Measurements from ENCODE around the gene BCL10. TPM values are rescaled to one million over a fixed set of nuclear protein-coding genes. Genes with fewer than 3 reads are reported as not detected.

The BCL10 gene
- total RNA-seq, 1 donor from 2014 or later: 18.5 TPM

DNA sequence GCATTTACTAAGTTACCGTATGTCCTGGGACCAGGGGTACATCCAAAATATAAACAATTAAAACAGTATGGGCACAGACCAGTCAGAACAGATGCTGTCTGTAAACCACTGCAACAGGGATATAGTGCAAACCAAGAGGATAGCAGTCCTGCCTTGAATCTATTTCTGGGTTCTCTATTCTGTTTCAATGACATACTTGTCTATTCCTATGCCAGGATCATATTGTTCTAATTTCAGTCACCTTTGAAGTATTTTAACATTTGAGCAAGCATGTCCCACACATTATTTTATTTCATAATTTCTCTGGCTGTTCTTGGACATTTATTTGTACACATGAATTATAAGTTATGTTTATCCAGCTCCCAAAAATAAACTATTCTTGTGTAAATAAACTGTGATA lies 47.5 kb downstream of the BCL10 start:
- no peak for DNase-seq (ENCODE audit: low read depth, low spot score)
- no peak for TF ChIP-seq CTCF (conservative IDR thresholded peaks at IDR 0.05)
- Mint-ChIP-seq H3K27me3 (ENCODE audit: low read depth) (peaks cover 2% of the 10 kb centered on the region), H3K4me1 (peaks cover 18% of the 10 kb centered on the region), H3K27ac (ENCODE audit: unreplicated experiment) (no peak overlapping the region), H3K4me3 (no peak overlapping the region), H3K9me3 (no peaks in the 10 kb centered on the region), H3K36me3 (ENCODE audit: low read depth) (no peaks in the 10 kb centered on the region)

DNA sequence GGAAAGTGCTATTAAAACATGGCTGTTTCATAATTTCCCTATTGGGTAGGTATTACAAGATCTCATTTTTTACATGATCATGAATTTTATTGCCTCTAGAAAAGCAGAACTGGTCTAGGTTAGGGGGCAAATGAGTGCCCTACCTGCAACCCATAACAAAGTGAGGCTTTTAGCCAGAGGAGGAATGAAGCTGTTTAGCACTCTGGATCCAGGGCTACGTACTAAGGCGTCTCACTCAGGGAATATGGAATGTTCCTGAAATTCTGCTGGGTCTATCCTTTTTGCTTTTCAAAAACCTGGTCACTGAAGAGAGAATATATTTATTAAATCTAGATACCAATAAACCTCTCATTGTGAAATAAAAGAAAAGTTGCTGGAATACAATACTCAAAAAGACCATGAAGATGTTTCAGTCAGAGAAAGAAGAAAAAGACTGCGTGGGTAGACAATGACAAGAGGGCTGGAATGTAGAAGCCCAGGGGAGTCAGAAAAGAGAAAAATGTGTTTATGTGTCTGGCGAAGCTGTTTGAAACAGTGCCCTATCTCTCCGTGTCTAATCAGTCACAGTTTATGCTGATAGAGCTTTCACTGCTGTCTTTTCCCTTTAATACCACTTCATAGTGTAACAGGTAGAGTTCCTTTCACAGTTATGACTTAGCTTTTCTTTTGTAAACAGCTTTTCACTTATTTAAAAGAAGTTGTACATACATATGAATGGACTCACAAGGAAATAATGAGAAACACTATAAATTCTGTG lies 50.6 kb downstream of the BCL10 start:
- no peak overlapping the region for H3K4me3 Mint-ChIP-seq
- H3K4me1 Mint-ChIP-seq: peaks cover 18% of the 10 kb centered on the region
- no peak for TF ChIP-seq CTCF (conservative IDR thresholded peaks at IDR 0.05)
- no peaks in the 10 kb centered on the region for H3K36me3 Mint-ChIP-seq (ENCODE audit: low read depth)
- H3K27ac Mint-ChIP-seq (ENCODE audit: unreplicated experiment): no peak overlapping the region
- no peak for DNase-seq (ENCODE audit: low read depth, low spot score)
- peaks cover 2% of the 10 kb centered on the region for H3K27me3 Mint-ChIP-seq (ENCODE audit: low read depth)
- H3K9me3 Mint-ChIP-seq: no peaks in the 10 kb centered on the region

DNA sequence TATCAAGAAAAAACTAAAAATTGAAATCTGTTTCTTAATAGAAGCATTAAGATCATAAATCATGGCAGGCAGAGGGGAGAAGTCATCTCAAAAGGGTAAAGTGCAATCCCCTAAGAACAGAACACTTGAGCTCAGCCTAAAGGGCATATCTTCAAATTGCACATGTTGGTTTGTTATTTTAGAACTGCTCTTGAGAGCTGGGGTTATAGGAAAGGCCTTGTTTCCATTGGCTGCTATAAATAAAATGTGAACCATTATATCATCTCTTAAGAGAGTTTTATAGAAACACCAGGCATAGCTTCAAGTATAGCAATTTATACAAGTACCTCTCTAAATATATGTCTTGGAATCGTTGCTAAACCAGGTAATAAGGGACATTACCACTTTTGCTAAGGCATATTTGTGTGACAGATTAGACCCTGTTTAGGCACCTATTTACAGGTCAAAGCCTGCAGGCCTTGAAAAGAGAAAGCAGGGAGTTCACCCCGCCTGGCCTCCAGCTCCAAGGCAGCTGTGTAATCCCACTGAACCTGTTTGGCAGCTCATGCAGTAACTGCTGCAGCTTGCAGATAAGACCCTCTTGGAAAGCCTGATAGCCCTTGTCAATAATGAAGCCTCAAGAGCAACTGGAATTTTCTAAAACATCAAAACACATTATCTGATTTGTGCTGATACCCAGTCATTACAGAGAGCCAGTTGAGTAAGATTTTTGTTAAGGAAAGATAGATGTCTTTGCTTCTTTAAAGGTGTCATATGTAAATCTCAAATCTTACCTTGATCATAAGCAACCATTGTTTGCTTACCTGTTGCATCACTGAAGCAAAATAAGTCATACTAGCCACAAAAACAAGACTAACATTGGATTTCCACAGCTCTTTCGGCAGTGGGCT lies 51.5 kb downstream of the BCL10 start:
- no peaks in the 10 kb centered on the region for H3K36me3 Mint-ChIP-seq (ENCODE audit: low read depth)
- H3K4me1 Mint-ChIP-seq: peaks cover 18% of the 10 kb centered on the region
- H3K27me3 Mint-ChIP-seq (ENCODE audit: low read depth): peaks cover 2% of the 10 kb centered on the region
- no peak overlapping the region for H3K4me3 Mint-ChIP-seq
- no peak for DNase-seq (ENCODE audit: low read depth, low spot score)
- no peak overlapping the region for H3K27ac Mint-ChIP-seq (ENCODE audit: unreplicated experiment)
- TF ChIP-seq CTCF (conservative IDR thresholded peaks at IDR 0.05): no peak
- no peaks in the 10 kb centered on the region for H3K9me3 Mint-ChIP-seq

DNA sequence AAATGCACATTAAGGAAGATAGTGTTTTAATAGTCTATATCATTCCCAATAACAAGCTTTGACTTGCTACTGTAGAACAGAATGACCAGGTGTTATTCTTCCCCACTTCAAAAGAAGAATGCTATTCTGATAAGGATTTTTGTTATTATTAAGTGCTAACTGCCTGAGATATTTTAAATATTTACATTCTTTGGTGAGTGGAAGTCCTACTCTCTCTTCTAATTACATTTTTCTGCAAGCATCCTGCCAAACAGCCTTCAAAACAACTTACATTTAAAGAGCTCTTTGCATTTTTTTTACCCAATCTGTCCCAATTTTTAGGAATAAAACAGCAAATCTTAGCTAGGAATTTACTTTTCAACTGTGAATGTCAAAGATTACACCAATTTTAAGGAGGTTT lies 52.1 kb downstream of the BCL10 start:
- H3K4me3 Mint-ChIP-seq: no peak overlapping the region
- H3K27me3 Mint-ChIP-seq (ENCODE audit: low read depth): peaks cover 2% of the 10 kb centered on the region
- H3K27ac Mint-ChIP-seq (ENCODE audit: unreplicated experiment): no peak overlapping the region
- no peaks in the 10 kb centered on the region for H3K9me3 Mint-ChIP-seq
- no peak for TF ChIP-seq CTCF (conservative IDR thresholded peaks at IDR 0.05)
- no peaks in the 10 kb centered on the region for H3K36me3 Mint-ChIP-seq (ENCODE audit: low read depth)
- peaks cover 18% of the 10 kb centered on the region for H3K4me1 Mint-ChIP-seq
- no peak for DNase-seq (ENCODE audit: low read depth, low spot score)

DNA sequence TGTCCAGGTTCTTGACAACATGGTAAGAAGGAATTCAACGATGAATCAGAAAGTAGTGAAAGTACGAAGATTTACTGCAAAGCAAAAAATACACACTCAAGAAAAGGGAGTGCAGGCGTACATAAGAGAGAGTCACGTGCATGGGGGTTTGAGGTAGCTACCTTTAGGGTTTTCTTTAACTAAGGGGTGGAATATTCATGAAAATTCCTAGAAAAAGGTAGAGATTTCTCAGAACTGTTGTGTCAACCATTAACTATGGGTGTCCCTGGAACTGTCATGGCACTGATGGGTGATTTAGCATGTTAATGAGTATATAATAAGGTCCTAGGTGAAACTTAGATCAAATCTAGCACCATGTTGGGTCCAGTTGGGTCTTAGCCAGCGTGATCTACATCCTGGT lies 53.1 kb downstream of the BCL10 start:
- DNase-seq (ENCODE audit: low read depth, low spot score): no peak
- H3K27ac Mint-ChIP-seq (ENCODE audit: unreplicated experiment): no peak overlapping the region
- no peak overlapping the region for H3K4me3 Mint-ChIP-seq
- no peak for TF ChIP-seq CTCF (conservative IDR thresholded peaks at IDR 0.05)
- H3K27me3 Mint-ChIP-seq (ENCODE audit: low read depth): peaks cover 2% of the 10 kb centered on the region
- no peaks in the 10 kb centered on the region for H3K36me3 Mint-ChIP-seq (ENCODE audit: low read depth)
- no peaks in the 10 kb centered on the region for H3K9me3 Mint-ChIP-seq
- peaks cover 18% of the 10 kb centered on the region for H3K4me1 Mint-ChIP-seq
